HAP-1 (cell line): ENCODE measurements around the gene TSC22D1.
A peak's percentile ranks its signal among the peaks of the same experiment; 100 is the strongest.

Experiments
- DNase-seq, 2 experiments: peaks; one replicate each; pipeline ENCODE4 v3.0.0-alpha.2; 2016 to 2020; ENCODE audit warnings: low spot score in 2 of 2
- H3K27me3 ChIP-seq: fragments of 250-450 bp; sonication (Bioruptor Pico); 2 replicates; pipeline ENCODE4 v1.5.1; 2020; ENCODE audit warnings: low read depth, mild to moderate bottlenecking, moderate library complexity
- H3K36me3 ChIP-seq: fragments of 250-450 bp; sonication (Bioruptor Pico); replicated peaks from 2 replicates; pipeline ENCODE4 v1.5.1; 2020; ENCODE audit warnings: mild to moderate bottlenecking
- H3K4me1 ChIP-seq: fragments of 250-450 bp; sonication (Bioruptor Pico); 2 replicates; pipeline ENCODE4 v1.5.1; 2020; ENCODE audit warnings: mild to moderate bottlenecking
- H3K4me3 ChIP-seq: fragments of 250-450 bp; sonication (Bioruptor Pico); 2 replicates; pipeline ENCODE4 v1.5.1; 2020; ENCODE audit warnings: mild to moderate bottlenecking, moderate library complexity
- H3K9me3 ChIP-seq: fragments of 250-450 bp; sonication (Bioruptor Pico); 2 replicates; pipeline ENCODE4 v1.5.1; 2020; ENCODE audit warnings: mild to moderate bottlenecking, moderate library complexity
- in situ Hi-C: fragments of 300-500 bp; cut with MboI; formaldehyde crosslinking; loops from 3 replicates; pipeline ENCODE4 v1.14.3; 2020; ENCODE audit warnings: low sequenced_read_pairs, inconsistent platforms, mixed read lengths

TSC22D1 gene

DNA sequence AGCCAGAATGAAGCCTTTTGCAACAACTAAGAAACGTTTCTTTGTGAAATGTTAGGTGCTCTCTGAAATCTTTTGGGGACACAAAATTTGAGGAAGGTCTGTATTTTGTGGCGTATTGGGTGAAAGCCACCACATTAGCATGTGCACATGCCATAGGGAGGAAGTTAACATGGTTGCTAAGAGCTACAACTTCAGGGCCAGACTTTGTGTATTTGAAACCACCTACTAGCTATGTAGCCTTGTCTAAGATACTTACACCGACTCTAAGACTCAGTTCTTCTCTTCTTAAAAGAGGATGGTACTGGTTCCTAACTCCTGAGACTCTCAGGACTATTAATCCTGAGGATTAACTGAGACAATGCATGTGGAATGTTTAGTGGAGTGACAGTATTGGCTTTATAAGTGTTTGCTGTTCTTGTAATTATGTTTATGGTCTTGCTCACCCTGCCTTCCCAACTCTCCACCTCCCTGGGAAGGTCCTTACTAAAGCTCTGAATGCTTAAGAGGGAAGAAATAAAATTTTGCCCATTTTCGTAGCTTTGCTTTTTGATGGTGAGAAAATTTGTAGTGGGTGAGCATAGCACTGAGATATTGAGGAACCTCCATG is 187.0 kb downstream of the TSC22D1 start:
- in situ Hi-C loops = no loop called here
- no peaks in the 10 kb centered on the region for H3K9me3 ChIP-seq
- no peaks in the 10 kb centered on the region for H3K27me3 ChIP-seq
- H3K4me1 ChIP-seq = peaks cover 9% of the 10 kb centered on the region
- H3K36me3 ChIP-seq = no peaks in the 10 kb centered on the region
- peak in 1 of 2 experiments; percentile 22 for DNase-seq
- no peak overlapping the region for H3K4me3 ChIP-seq

DNA sequence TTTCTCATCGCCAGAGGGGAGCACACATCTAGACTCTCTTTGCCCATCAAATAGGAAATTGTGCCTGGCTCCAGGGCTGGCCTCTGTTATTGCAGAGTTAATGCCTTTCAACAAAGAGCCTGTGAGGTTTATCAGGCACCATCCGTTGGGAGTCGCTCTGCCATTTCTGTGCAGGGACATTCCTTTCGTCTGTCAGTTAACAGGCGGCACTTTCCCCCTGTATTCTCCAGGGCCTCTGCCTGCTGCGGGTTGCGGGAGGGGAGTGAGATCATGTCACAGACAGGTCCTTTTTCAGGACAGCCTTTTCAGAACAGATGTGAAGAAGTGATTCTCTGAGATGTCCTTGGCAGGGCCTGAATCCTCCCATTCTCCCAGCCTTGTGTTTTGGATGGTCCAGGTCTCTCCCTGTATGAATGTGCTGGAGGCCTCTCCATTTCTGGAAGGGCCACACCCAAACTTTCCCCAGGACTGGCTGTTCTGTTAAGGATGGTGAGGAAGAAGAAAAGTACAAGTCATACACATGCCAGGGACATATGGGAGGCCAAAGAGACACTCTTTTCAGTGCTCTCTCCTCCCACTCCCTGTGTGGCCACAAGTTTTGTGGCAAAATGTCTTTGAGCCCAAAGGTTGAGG is 187.6 kb downstream of the TSC22D1 start:
- in situ Hi-C loops = no loop called here
- no peaks in the 10 kb centered on the region for H3K9me3 ChIP-seq
- DNase-seq = peak in 1 of 2 experiments; percentile 38

DNA sequence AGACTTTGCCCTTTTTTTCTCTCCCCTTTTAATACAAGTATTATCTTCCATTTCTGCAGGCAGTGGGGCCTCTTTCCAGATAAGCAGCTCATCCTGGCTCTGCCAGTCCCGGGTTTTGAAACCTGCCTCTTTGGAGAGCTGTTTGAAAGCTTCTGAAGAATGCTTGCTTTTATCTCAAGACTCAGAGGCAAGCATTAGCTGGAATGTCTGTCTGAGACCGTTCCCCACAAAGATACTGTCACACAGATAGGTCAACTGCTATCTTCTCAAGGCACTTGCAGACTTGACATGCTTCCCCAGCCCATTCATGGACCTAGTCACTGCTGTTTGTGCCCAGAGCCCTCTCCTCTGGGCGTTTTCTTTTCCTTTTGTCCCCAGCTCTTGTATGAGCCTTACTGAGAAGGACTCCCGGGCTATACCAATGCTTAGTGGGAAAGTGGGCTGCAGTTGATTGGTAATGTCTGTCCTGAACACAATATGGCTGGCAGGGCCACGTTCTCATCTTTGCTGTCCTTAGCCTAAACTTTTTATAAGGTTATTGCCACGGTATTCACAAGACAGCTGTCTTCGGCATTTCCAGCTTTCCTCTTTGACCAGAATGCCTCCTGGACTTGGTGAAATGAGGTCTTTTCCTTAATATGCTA is 189.1 kb downstream of the TSC22D1 start:
- no peaks in the 10 kb centered on the region for H3K9me3 ChIP-seq
- H3K4me1 ChIP-seq = peaks cover 9% of the 10 kb centered on the region
- no peaks in the 10 kb centered on the region for H3K27me3 ChIP-seq
- in situ Hi-C loops = no loop called here
- H3K36me3 ChIP-seq = no peaks in the 10 kb centered on the region
- no peak overlapping the region for H3K4me3 ChIP-seq
- no peak for DNase-seq

More for the DNA sequence above, 187.6 kb downstream of the TSC22D1 start:
- H3K27me3 ChIP-seq = no peaks in the 10 kb centered on the region
- no peaks in the 10 kb centered on the region for H3K36me3 ChIP-seq
- peaks cover 9% of the 10 kb centered on the region for H3K4me1 ChIP-seq
- no peak overlapping the region for H3K4me3 ChIP-seq

DNA sequence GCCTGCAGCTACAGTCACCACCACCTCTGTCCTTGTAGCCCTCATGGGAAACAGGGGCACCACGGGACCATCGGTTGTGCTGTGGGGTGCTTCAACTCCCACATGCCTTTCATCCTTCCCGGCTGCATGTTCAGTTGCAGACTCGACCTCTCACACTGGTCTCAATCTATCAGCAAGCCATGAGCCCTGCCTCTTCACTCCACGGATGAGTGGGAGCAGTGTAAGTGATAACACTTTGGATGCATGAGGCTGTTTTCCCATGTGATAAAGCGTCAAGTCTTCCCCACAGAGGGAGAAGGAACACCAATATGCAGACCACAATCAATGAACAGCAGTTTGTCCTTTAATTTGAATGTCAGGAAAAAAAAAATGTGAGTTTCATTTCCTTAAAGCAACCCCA is 190.3 kb downstream of the TSC22D1 start:
- H3K36me3 ChIP-seq = no peaks in the 10 kb centered on the region
- peaks cover 9% of the 10 kb centered on the region for H3K4me1 ChIP-seq
- DNase-seq = no peak
- H3K4me3 ChIP-seq = no peak overlapping the region
- H3K9me3 ChIP-seq = no peaks in the 10 kb centered on the region
- no peaks in the 10 kb centered on the region for H3K27me3 ChIP-seq
- in situ Hi-C loops = no loop called here

DNA sequence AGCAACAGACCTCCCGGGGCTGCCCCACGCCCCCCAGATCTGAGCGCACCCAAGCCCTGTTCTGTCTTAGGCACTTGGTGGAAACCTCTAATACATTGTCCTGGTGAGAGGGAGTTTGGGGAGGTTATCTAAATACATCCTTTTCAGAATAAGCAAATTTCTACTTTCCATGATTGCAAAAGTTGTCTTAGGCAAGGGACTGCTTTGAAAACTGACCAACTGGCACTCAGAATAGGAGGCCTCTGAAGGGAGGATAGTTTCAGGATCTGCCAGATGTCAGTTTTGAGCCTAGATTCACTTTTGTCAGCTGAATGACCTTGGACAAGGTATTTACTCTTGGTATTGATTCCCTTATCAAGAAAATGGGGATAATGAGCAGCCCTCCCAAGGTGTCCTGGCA is 190.7 kb downstream of the TSC22D1 start:
- Histone ChIP-seq H3K4me3 (no peak overlapping the region), H3K36me3 (no peaks in the 10 kb centered on the region), H3K4me1 (peaks cover 6% of the 10 kb centered on the region), H3K27me3 (no peaks in the 10 kb centered on the region), H3K9me3 (no peaks in the 10 kb centered on the region)
- in situ Hi-C loops = no loop called here
- no peak for DNase-seq

DNA sequence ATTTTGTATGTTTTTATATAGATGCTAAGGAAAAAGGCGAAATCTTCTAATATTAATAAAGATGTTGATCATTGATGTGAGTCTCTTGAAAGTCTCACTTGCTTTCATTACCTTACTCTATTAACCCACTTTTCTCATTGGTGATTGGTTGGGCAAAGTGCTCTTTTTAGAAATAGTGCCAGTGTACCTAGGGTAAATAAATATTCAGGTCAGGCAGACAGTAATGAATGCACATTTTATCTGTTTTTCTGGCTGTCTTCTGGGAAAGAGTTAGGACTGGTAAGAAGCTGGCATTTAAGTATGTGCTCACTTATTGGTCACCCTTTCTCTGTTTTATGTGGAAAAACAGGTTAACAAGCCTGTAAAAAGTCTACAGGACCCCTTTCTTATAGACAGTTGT is 191.4 kb downstream of the TSC22D1 start:
- Histone ChIP-seq H3K27me3 (no peaks in the 10 kb centered on the region), H3K4me3 (no peak overlapping the region), H3K36me3 (no peaks in the 10 kb centered on the region), H3K4me1 (peaks cover 6% of the 10 kb centered on the region), H3K9me3 (no peaks in the 10 kb centered on the region)
- no peak for DNase-seq
- in situ Hi-C loops = no loop called here

DNA sequence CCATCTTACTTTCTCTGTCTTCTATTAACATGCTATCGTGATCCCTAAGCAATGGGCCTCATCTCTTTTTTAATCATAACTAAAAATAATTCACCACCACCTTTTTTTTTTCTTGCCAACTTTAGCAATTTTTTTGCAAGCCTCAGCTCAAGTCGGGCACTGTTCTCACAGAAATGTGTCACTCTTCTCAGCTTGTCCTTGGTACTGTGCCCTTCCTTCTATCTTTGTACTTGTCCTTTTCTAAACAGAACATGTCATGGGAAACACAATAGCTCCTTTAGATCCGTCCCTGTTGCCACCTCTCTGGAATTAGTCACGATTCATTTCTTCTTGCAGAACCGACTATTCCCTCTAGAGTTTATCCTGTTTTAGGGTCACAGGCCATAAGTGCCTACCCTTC is 192.2 kb downstream of the TSC22D1 start:
- Histone ChIP-seq H3K9me3 (no peaks in the 10 kb centered on the region), H3K4me1 (peaks cover 3% of the 10 kb centered on the region), H3K27me3 (no peaks in the 10 kb centered on the region), H3K36me3 (no peaks in the 10 kb centered on the region), H3K4me3 (no peak overlapping the region)
- in situ Hi-C loops = no loop called here
- DNase-seq = no peak

DNA sequence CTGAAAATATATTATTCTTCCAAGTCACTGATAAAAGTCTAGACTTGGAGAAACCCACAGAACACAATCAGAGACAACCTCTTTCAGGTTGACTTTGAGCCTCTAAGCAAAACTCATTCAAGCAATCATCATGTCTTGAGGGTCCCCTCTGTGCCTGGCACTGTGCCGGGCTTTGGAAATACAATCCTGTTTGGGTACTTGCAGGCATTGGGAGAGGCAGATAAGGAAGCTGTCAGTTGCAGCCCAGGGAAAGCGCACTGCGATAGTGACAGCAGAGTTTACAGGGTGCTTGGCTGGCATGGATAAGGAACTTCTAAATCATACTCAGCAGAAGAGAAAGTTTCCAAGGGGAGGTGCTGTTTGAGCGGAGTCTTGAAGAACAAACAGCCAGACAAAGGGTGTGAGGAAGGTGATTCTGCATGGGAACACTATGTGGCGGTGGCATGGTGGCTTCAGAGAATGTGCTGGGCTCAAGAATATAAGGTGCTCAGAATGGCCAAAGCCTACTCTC is 193.4 kb downstream of the TSC22D1 start:
- peaks cover 15% of the 10 kb centered on the region for H3K4me1 ChIP-seq
- H3K36me3 ChIP-seq = no peaks in the 10 kb centered on the region
- H3K4me3 ChIP-seq = no peak overlapping the region
- no peaks in the 10 kb centered on the region for H3K27me3 ChIP-seq
- DNase-seq = no peak
- H3K9me3 ChIP-seq = no peaks in the 10 kb centered on the region
- in situ Hi-C loops = no loop called here
